ENCODE results near the gene DENND2A. TPM values are rescaled to one million over a fixed set of nuclear protein-coding genes. Genes with fewer than 3 reads are reported as not detected.
"Not testable (repeated sequence)": the region's sequence is repeated elsewhere in the genome, so short reads cannot be mapped to it uniquely, and the experiment has no call there.

DENND2A gene
- total and polyA plus RNA-seq, 8 donors: 9.3 to 47.2 (median 37.6) TPM

DNA sequence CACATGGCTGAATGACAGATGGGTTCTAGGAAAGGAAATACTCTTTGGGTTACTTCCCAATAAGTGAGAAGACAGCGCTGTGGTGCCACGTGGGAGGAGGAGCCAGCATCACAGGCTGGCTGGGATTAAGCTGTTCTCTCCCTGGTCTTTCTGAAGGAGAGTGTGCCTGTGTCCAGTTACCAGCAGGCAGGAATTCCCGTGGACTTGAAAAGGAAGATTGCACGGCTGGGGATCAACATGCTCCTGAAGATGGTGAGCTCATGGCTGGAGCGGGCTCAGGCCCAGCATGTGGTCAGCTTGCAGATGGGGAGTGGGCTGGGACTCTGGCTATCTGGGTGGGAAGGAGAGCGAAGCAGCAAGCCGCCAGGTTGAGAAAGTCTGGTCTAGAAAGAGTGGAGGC is 40.3 kb upstream of the DENND2A start:
- H3K4me3 ChIP-seq: no peak overlapping the region
- no peaks in the 10 kb centered on the region for H3K27me3 ChIP-seq
- peaks cover 0 to under 1% of the 10 kb centered on the region in 2 donors for H3K4me1 ChIP-seq
- DNase-seq (no peak), ATAC-seq (no peak)
- peaks cover 0 to 62% of the 10 kb centered on the region in 2 donors for H3K36me3 ChIP-seq
- no peaks in the 10 kb centered on the region for H3K9me3 ChIP-seq
- intact Hi-C loops (cut with DNase I): no loop called here
- H3K27ac ChIP-seq: no peak overlapping the region
- TF ChIP-seq, protein P1, sequence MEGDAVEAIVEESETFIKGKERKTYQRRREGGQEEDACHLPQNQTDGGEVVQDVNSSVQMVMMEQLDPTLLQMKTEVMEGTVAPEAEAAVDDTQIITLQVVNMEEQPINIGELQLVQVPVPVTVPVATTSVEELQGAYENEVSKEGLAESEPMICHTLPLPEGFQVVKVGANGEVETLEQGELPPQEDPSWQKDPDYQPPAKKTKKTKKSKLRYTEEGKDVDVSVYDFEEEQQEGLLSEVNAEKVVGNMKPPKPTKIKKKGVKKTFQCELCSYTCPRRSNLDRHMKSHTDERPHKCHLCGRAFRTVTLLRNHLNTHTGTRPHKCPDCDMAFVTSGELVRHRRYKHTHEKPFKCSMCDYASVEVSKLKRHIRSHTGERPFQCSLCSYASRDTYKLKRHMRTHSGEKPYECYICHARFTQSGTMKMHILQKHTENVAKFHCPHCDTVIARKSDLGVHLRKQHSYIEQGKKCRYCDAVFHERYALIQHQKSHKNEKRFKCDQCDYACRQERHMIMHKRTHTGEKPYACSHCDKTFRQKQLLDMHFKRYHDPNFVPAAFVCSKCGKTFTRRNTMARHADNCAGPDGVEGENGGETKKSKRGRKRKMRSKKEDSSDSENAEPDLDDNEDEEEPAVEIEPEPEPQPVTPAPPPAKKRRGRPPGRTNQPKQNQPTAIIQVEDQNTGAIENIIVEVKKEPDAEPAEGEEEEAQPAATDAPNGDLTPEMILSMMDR (IDR thresholded peaks at IDR 0.05): no peak

GRCh38 chr7:140679186-140679585 is 38.6 kb upstream of the DENND2A start:
- TF ChIP-seq, protein P1 (IDR thresholded peaks at IDR 0.05): no peak
- no peaks in the 10 kb centered on the region for H3K9me3 ChIP-seq
- peaks cover 0 to 45% of the 10 kb centered on the region in 2 donors for H3K36me3 ChIP-seq
- no peaks in the 10 kb centered on the region for H3K27me3 ChIP-seq
- DNase-seq (no peak), ATAC-seq (no peak)
- no peak overlapping the region for H3K4me3 ChIP-seq
- no peak overlapping the region for H3K27ac ChIP-seq
- intact Hi-C loops (cut with DNase I): no loop called here
- peaks cover 0 to 17% of the 10 kb centered on the region in 2 donors for H3K4me1 ChIP-seq

- ATAC-seq (no peak), DNase-seq (no peak)
- Histone ChIP-seq H3K36me3 (peaks cover 0 to 43% of the 10 kb centered on the region in 2 donors), H3K4me1 (peaks cover 3 to 21% of the 10 kb centered on the region in 2 donors), H3K9me3 (no peaks in the 10 kb centered on the region), H3K27ac (no peak overlapping the region), H3K4me3 (no peak overlapping the region), H3K27me3 (no peaks in the 10 kb centered on the region)
- intact Hi-C loops (cut with DNase I): no loop called here
- TF ChIP-seq, protein P1 (IDR thresholded peaks at IDR 0.05): no peak
These were observed 38.2 kb upstream of the DENND2A start for GRCh38 chr7:140678816-140679130.

- no peak overlapping the region for H3K27ac ChIP-seq
- H3K9me3 ChIP-seq: no peaks in the 10 kb centered on the region
- peaks cover 3 to 26% of the 10 kb centered on the region in 2 donors for H3K4me1 ChIP-seq
- TF ChIP-seq, protein P1 (IDR thresholded peaks at IDR 0.05): no peak
- intact Hi-C loops (cut with DNase I): no loop called here
- H3K27me3 ChIP-seq: no peaks in the 10 kb centered on the region
- DNase-seq: no peak
- ATAC-seq: no peak
- H3K36me3 ChIP-seq: peaks cover 0 to 43% of the 10 kb centered on the region in 2 donors
- H3K4me3 ChIP-seq: no peak overlapping the region
These were observed 37.6 kb upstream of the DENND2A start for GRCh38 chr7:140678081-140678815.

DNA sequence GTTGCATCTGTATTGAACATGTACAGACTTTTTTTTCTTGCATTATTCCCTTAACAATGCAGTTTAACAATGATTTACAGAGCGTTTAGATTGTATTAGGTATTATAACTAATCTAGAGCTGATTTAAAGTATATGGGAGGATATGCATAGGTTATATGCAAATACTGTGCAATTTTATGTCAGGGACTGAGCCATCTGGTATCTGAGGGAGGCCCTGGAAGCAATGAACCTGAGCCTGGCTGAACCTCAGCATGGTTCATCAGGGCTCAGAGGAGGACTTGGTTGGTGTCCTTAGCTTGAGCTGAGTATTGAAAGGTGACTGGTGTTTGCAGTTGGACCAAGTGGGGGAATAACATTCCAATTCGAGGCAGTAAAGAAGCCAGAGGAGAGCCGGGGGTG is 36.9 kb upstream of the DENND2A start:
- Histone ChIP-seq H3K4me1 (peaks cover 3 to 29% of the 10 kb centered on the region in 2 donors), H3K27ac (no peak overlapping the region), H3K9me3 (no peaks in the 10 kb centered on the region), H3K4me3 (no peak overlapping the region), H3K36me3 (peaks cover 0 to 43% of the 10 kb centered on the region in 2 donors), H3K27me3 (no peaks in the 10 kb centered on the region)
- ATAC-seq: no peak
- intact Hi-C loops (cut with DNase I): no loop called here
- TF ChIP-seq, protein P1 (IDR thresholded peaks at IDR 0.05): no peak
- DNase-seq: no peak

- H3K27me3 ChIP-seq; intact Hi-C loops (cut with DNase I); DNase-seq; H3K27ac ChIP-seq; H3K4me3 ChIP-seq; H3K9me3 ChIP-seq; ATAC-seq: not testable (repeated sequence)
- peaks cover 3 to 34% of the 10 kb centered on the region in 2 donors for H3K4me1 ChIP-seq
- H3K36me3 ChIP-seq: peaks cover 0 to 40% of the 10 kb centered on the region in 2 donors
These were observed 36.3 kb upstream of the DENND2A start for GRCh38 chr7:140676956-140677355.
